ENCODE data around the gene NPL. TPM values are rescaled to one million over a fixed set of nuclear protein-coding genes. Genes with fewer than 3 reads are reported as not detected.
A peak's percentile ranks its signal among the peaks of the same experiment; 100 is the strongest.

Gene NPL
- total and polyA plus RNA-seq, 9 of the 15 experiments (the other 6 are each of a cell fraction or from before 2014, with no cell fraction given), result 9.9 to 22.3 (median 14.2) TPM

GRCh38 chr1:182795563-182796228 lies 6.1 kb downstream of the NPL start (continued):
- TF ChIP-seq ZNF740 (CRISPR knock-in tag; IDR thresholded peaks at IDR 0.05), result no peak
- TF ChIP-seq ZNF740 (tag; IDR thresholded peaks at IDR 0.05), result no peak
- TF ChIP-seq ZNF175 (CRISPR knock-in tag; IDR thresholded peaks at IDR 0.05; ENCODE audit: low read depth), result peak; percentile 12; the same call in 1 of the 2 replicates
- TF ChIP-seq PREB (CRISPR knock-in tag; IDR thresholded peaks at IDR 0.05), result no peak
- TF ChIP-seq PKNOX1 (IDR thresholded peaks at IDR 0.05), result peak; percentile 74
- TF ChIP-seq MXD1 (CRISPR knock-in tag; IDR thresholded peaks at IDR 0.05; ENCODE audit: borderline replicate concordance, poor library complexity, severe bottlenecking), result no peak
- TF ChIP-seq JUND (IDR thresholded peaks at IDR 0.05; ENCODE audit: borderline replicate concordance, low read depth, low read length), result peak; percentile 58
- peak; percentile 75; the same call in 2 of the 3 replicates for TF ChIP-seq JUND (tag; IDR thresholded peaks at IDR 0.05; ENCODE audit: borderline replicate concordance, low read depth, low read length)
- no peak for TF ChIP-seq PTRF (tag; IDR thresholded peaks at IDR 0.05)
- TF ChIP-seq MYBL2 (IDR thresholded peaks at IDR 0.05; ENCODE audit: low read depth), result no peak
- no peak for TF ChIP-seq MYBL2 (CRISPR knock-in tag; IDR thresholded peaks at IDR 0.05; ENCODE audit: borderline replicate concordance)
- TF ChIP-seq SNIP1 (IDR thresholded peaks at IDR 0.05; ENCODE audit: low read depth), result no peak
- TF ChIP-seq ZNF23 (CRISPR knock-in tag; IDR thresholded peaks at IDR 0.05), result no peak
- TF ChIP-seq NRF1 (conservative IDR thresholded peaks at IDR 0.05 in 1 of 2, IDR thresholded peaks at IDR 0.05 in 1 of 2), result no peak
- no peak for TF ChIP-seq CEBPZ (IDR thresholded peaks at IDR 0.05; ENCODE audit: borderline replicate concordance, low read depth, low read length)
- no peak for TF ChIP-seq ZNF41 (CRISPR knock-in tag; conservative IDR thresholded peaks at IDR 0.05)
- no peak for TF ChIP-seq ZNF583 (CRISPR knock-in tag; IDR thresholded peaks at IDR 0.05)
- TF ChIP-seq CHD2 (IDR thresholded peaks at IDR 0.05; ENCODE audit: low read depth, low read length), result no peak
- TF ChIP-seq TEAD1 (CRISPR knock-in tag; IDR thresholded peaks at IDR 0.05), result no peak
- TF ChIP-seq ETV5 (CRISPR knock-in tag; IDR thresholded peaks at IDR 0.05; ENCODE audit: low read depth), result no peak
- TF ChIP-seq CBX5 (IDR thresholded peaks at IDR 0.05; ENCODE audit: borderline replicate concordance, low read depth), result no peak
- no peak for TF ChIP-seq ELF2 (CRISPR knock-in tag; IDR thresholded peaks at IDR 0.05)

Measured in K562 (cell line).